GM13976 (cell line): ENCODE data around the gene GNG8.
A peak's percentile ranks its signal among the peaks of the same experiment; 100 is the strongest.

ENCODE experiments used
- DNase-seq: peaks from one replicate; pipeline ENCODE4 v3.0.0; 2012; ENCODE audit warnings: low spot score
- in situ Hi-C: fragments of 300-500 bp; cut with MboI; formaldehyde crosslinking; loops from one replicate; pipeline ENCODE4 v1.12.0; 2022; ENCODE audit warnings: low sequenced_read_pairs, mixed read lengths, inconsistent platforms; ENCODE audit not compliant: unreplicated experiment
- TF ChIP-seq, protein P1 (sequence below): IDR thresholded peaks from 2 replicates; pipeline ENCODE4 v1.5.1; 2012; ENCODE audit warnings: borderline replicate concordance, mild to moderate bottlenecking; ENCODE audit not compliant: insufficient read depth; ENCODE audit errors: extremely low read depth, missing control alignments, control extremely low read depth

The GNG8 gene

DNA sequence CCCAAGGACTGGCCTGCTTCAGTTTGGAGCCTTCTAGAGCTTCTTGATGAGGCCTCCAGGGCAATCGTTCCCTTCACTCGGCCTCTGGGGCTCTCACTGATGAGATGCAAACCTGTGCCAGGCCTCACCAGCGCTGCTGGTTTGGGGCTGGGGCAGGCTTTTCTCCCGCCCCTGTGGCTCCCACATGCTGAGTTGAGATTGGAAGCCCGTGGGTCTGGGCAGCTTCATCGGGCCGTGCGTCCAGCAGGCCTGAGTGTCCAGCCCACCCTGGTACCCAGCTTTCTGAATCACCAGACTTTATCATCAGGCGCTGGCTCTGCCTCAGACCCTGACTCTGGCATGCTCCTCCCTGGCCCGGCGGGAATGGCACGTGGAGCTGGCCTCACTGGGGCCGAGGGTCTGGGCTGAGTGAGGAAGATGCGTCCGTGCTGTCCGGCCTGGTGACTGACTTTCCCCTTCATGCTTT lies 30.6 kb downstream of the GNG8 start:
- TF ChIP-seq, protein P1, sequence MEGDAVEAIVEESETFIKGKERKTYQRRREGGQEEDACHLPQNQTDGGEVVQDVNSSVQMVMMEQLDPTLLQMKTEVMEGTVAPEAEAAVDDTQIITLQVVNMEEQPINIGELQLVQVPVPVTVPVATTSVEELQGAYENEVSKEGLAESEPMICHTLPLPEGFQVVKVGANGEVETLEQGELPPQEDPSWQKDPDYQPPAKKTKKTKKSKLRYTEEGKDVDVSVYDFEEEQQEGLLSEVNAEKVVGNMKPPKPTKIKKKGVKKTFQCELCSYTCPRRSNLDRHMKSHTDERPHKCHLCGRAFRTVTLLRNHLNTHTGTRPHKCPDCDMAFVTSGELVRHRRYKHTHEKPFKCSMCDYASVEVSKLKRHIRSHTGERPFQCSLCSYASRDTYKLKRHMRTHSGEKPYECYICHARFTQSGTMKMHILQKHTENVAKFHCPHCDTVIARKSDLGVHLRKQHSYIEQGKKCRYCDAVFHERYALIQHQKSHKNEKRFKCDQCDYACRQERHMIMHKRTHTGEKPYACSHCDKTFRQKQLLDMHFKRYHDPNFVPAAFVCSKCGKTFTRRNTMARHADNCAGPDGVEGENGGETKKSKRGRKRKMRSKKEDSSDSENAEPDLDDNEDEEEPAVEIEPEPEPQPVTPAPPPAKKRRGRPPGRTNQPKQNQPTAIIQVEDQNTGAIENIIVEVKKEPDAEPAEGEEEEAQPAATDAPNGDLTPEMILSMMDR, result no peak
- in situ Hi-C loops, result no loop called here
- peak; percentile 5 for DNase-seq

GRCh38 chr19:46604781-46605355 lies 31.1 kb downstream of the GNG8 start:
- peak; percentile 6 for DNase-seq
- in situ Hi-C loops, result no loop called here
- TF ChIP-seq, protein P1, result no peak

GRCh38 chr19:46603752-46604231 lies 32.2 kb downstream of the GNG8 start:
- in situ Hi-C loops, result no loop called here
- TF ChIP-seq, protein P1, result no peak
- no peak for DNase-seq

- TF ChIP-seq, protein P1, result no peak
- peak; percentile 73 for DNase-seq
- in situ Hi-C loops, result no loop called here
Observed at GRCh38 chr19:46603195-46603637, 32.8 kb downstream of the GNG8 start.

GRCh38 chr19:46602392-46603194 lies 33.4 kb downstream of the GNG8 start:
- peak; percentile 24 for DNase-seq
- in situ Hi-C loops, result no loop called here
- TF ChIP-seq, protein P1, result no peak

GRCh38 chr19:46601318-46602224 lies 34.4 kb downstream of the GNG8 start, which contains the start of gene CALM3:
CALM3 (plus strand) TSS chr19:46601330; CDS start chr19:46601435, 105 bp downstream.
- DNase-seq, result peak; percentile 48
- TF ChIP-seq, protein P1, result no peak
- in situ Hi-C loops, result no loop called here
